DND-41 (cell line): Measurements from ENCODE around the gene ZNF419.
"Not testable (repeated sequence)": the region's sequence is repeated elsewhere in the genome, so short reads cannot be mapped to it uniquely, and the experiment has no call there.

ENCODE experiments used
- ATAC-seq: fragments of 200-7000 bp; cut with Tn5 transposase; 3 replicates; pipeline ENCODE4 v1.9.1; 2021; ENCODE audit warnings: low read depth; ENCODE audit not compliant: insufficient read depth
- DNase-seq: peaks from one replicate; pipeline ENCODE4 v3.0.0-alpha.2; 2020
- H2AFZ ChIP-seq: 2 replicates; pipeline ENCODE4 v1.6.0; 2012; ENCODE audit warnings: low read depth, low read length
- H3K27ac ChIP-seq: 2 replicates; pipeline ENCODE4 v1.5.1; 2012; ENCODE audit warnings: low read length, inconsistent platforms
- H3K27me3 ChIP-seq: fragments of 200-600 bp; sonication (generic); 2 replicates; pipeline ENCODE4 v1.6.0; 2012; ENCODE audit warnings: low read length, mild to moderate bottlenecking, inconsistent platforms; ENCODE audit not compliant: insufficient read depth, poor library complexity
- H3K36me3 ChIP-seq: 2 replicates; pipeline ENCODE4 v1.5.1; 2012; ENCODE audit warnings: low read length, inconsistent platforms; ENCODE audit not compliant: insufficient read depth
- H3K4me1 ChIP-seq: 2 replicates; pipeline ENCODE4 v1.5.1; 2012; ENCODE audit warnings: mild to moderate bottlenecking, low read length; ENCODE audit not compliant: insufficient read depth
- H3K4me2 ChIP-seq: 2 replicates; pipeline ENCODE4 v1.6.0; 2012; ENCODE audit warnings: mild to moderate bottlenecking, moderate library complexity, low read length, inconsistent platforms; ENCODE audit not compliant: insufficient read depth
- H3K4me3 ChIP-seq, 2 experiments: fragments of 200-600 bp in 1 of 2; shearing (Covaris generic) in 1 of 2; 2 replicates each; pipeline ENCODE4 v1.5.1; 2012 to 2016; ENCODE audit warnings: inconsistent platforms in 2 of 2, low read length in 2 of 2, mild to moderate bottlenecking in 2 of 2, low read depth in 1 of 2, moderate library complexity in 1 of 2
- H3K79me2 ChIP-seq: 2 replicates; pipeline ENCODE4 v1.6.0; 2012; ENCODE audit warnings: low read length, inconsistent platforms; ENCODE audit not compliant: insufficient read depth
- H3K9ac ChIP-seq: 2 replicates; pipeline ENCODE4 v1.6.0; 2012; ENCODE audit warnings: low read depth, mild to moderate bottlenecking, inconsistent platforms, low read length, moderate library complexity
- H3K9me3 ChIP-seq: 2 replicates; pipeline ENCODE4 v1.5.1; 2012; ENCODE audit warnings: low read length, moderate library complexity, mild to moderate bottlenecking, inconsistent platforms; ENCODE audit not compliant: insufficient read depth, severe bottlenecking
- H4K20me1 ChIP-seq: 2 replicates; pipeline ENCODE4 v1.6.0; 2012; ENCODE audit warnings: low read length; ENCODE audit not compliant: insufficient read depth
- CTCF ChIP-seq: IDR thresholded peaks from 2 replicates; pipeline ENCODE4 v1.5.1; 2012; ENCODE audit warnings: borderline replicate concordance, low read length, moderate library complexity, mild to moderate bottlenecking; ENCODE audit not compliant: poor library complexity, severe bottlenecking; ENCODE audit errors: extremely low read depth
- EZH2 ChIP-seq: IDR thresholded peaks from 3 replicates; pipeline ENCODE4 v1.6.1; 2012; ENCODE audit warnings: borderline replicate concordance, low read depth, mild to moderate bottlenecking, moderate library complexity, low read length, inconsistent platforms; ENCODE audit not compliant: severe bottlenecking

The ZNF419 gene

DNA sequence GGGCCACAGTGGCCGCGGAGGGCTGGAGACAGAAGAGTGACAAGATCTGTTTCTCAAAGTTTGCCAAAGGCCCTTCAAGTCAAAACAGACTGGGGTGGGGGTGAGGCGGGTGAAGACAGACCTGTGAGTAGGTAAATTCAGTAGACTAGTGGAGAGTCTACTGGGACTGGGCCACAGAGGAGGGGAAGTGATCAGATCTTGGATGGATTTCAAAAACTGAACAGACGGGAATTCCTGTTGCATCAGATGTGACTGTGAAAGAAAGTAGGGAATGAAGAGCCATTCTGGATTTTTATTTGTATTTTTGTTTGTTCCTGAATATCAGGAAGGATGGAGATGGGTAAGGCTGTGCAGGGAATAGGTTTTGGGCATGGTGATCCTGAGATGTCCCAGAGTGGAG lies 12.8 kb downstream of the ZNF419 start:
- H3K27ac ChIP-seq = peak overlapping the region; percentile 17; the same call in 1 of the 2 replicates
- peak overlapping the region; percentile 68 for H3K4me2 ChIP-seq
- H2AFZ ChIP-seq, ATAC-seq, DNase-seq, H4K20me1 ChIP-seq, H3K27me3 ChIP-seq: not testable (repeated sequence)
- peaks cover 37% of the 10 kb centered on the region for H3K9me3 ChIP-seq
- H3K4me3 ChIP-seq = peak overlapping the region; percentile 37 to 57; a peak in 3 of 4 replicates
- peaks cover 20% of the 10 kb centered on the region for H3K4me1 ChIP-seq
- H3K36me3 ChIP-seq = peaks cover 44% of the 10 kb centered on the region
- peak overlapping the region; percentile 65 for H3K9ac ChIP-seq
- peaks cover 39% of the 10 kb centered on the region for H3K79me2 ChIP-seq

DNA sequence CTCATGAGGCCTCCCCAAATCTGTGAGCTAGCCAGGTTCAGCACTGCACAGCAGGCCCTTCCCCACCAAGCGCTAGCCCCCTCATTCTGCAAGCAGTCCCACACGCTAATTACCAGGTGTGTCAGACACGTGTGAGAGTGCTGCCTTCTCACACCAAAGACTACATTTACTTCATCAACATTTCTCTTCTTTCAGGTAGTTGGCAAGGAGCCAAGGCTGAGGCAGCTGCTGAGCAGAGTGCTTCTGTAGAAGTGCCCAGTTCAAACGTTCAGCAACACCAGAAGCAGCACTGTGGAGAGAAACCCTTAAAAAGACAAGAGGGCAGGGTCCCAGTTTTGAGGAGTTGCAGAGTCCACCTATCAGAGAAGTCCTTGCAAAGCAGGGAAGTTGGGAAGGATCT lies 18.6 kb downstream of the ZNF419 start:
- Histone ChIP-seq H3K4me1 (peaks cover 5% of the 10 kb centered on the region), H3K27me3 (no peaks in the 10 kb centered on the region), H4K20me1 (no peaks in the 10 kb centered on the region), H3K36me3 (peaks cover 66% of the 10 kb centered on the region), H3K27ac (no peak overlapping the region), H3K9ac (no peak overlapping the region), H3K4me2 (no peak overlapping the region), H3K4me3 (no peak overlapping the region), H3K79me2 (peaks cover 28% of the 10 kb centered on the region), H2AFZ (no peak overlapping the region), H3K9me3 (peaks cover 53% of the 10 kb centered on the region)
- TF ChIP-seq EZH2 (no peak), CTCF (no peak)
- DNase-seq (no peak), ATAC-seq (no peak)

GRCh38 chr19:57511484-57511883 lies 23.9 kb downstream of the ZNF419 start:
- no peaks in the 10 kb centered on the region for H3K79me2 ChIP-seq
- no peak for DNase-seq
- no peak overlapping the region for H3K9ac ChIP-seq
- H3K27ac ChIP-seq = no peak overlapping the region
- no peak overlapping the region for H3K4me2 ChIP-seq
- H3K36me3 ChIP-seq = peaks cover 48% of the 10 kb centered on the region
- H3K4me1 ChIP-seq = no peaks in the 10 kb centered on the region
- H3K9me3 ChIP-seq = peaks cover 57% of the 10 kb centered on the region
- no peaks in the 10 kb centered on the region for H3K27me3 ChIP-seq
- no peak overlapping the region for H2AFZ ChIP-seq
- no peak overlapping the region for H3K4me3 ChIP-seq
- no peaks in the 10 kb centered on the region for H4K20me1 ChIP-seq
- TF ChIP-seq CTCF = no peak
- no peak for TF ChIP-seq EZH2
- no peak for ATAC-seq

- no peak overlapping the region for H3K9ac ChIP-seq
- H3K79me2 ChIP-seq = no peaks in the 10 kb centered on the region
- no peak overlapping the region for H3K4me2 ChIP-seq
- H3K4me1 ChIP-seq = no peaks in the 10 kb centered on the region
- H2AFZ ChIP-seq = no peak overlapping the region
- DNase-seq (peak; percentile 56), ATAC-seq (no peak)
- no peak overlapping the region for H3K4me3 ChIP-seq
- peaks cover 35% of the 10 kb centered on the region for H3K36me3 ChIP-seq
- H3K9me3 ChIP-seq = peaks cover 48% of the 10 kb centered on the region
- H3K27me3 ChIP-seq = no peaks in the 10 kb centered on the region
- H4K20me1 ChIP-seq = no peaks in the 10 kb centered on the region
- no peak for TF ChIP-seq CTCF
- TF ChIP-seq EZH2 = no peak
- no peak overlapping the region for H3K27ac ChIP-seq
Measured at GRCh38 chr19:57512845-57513244, 25.3 kb downstream of the ZNF419 start.
